Trophoblast cell (in vitro differentiated cells and primary cell): ENCODE results near the gene DNLZ.

Source experiments
- DNase-seq, 2 donors: peaks; one replicate each; pipeline ENCODE4 v3.0.0-alpha.2; 2016
- H2AFZ ChIP-seq: 2 replicates; pipeline ENCODE4 v1.6.1; 2013; ENCODE audit warnings: low read length, moderate library complexity, mild to moderate bottlenecking; ENCODE audit not compliant: insufficient read depth, poor library complexity
- H2AK5ac ChIP-seq: 2 replicates; pipeline ENCODE4 v1.6.1; 2013; ENCODE audit warnings: mild to moderate bottlenecking, low read length
- H2BK120ac ChIP-seq: 2 replicates; pipeline ENCODE4 v1.6.1; 2013; ENCODE audit warnings: low read length, mild to moderate bottlenecking, moderate library complexity; ENCODE audit not compliant: insufficient read depth, poor library complexity
- H2BK12ac ChIP-seq: 2 replicates; pipeline ENCODE4 v1.6.1; 2013; ENCODE audit warnings: mild to moderate bottlenecking, low read length, moderate library complexity
- H2BK5ac ChIP-seq: 2 replicates; pipeline ENCODE4 v1.6.1; 2013; ENCODE audit warnings: low read length, low read depth, moderate library complexity, mild to moderate bottlenecking; ENCODE audit not compliant: poor library complexity
- H3K14ac ChIP-seq: 2 replicates; pipeline ENCODE4 v1.6.1; 2013; ENCODE audit warnings: mild to moderate bottlenecking, low read length
- H3K18ac ChIP-seq: 2 replicates; pipeline ENCODE4 v1.6.1; 2013; ENCODE audit warnings: mild to moderate bottlenecking, low read length
- H3K23ac ChIP-seq: 2 replicates; pipeline ENCODE4 v1.6.1; 2013; ENCODE audit warnings: low read length
- H3K27ac ChIP-seq: 2 replicates; pipeline ENCODE4 v1.5.1; 2013; ENCODE audit warnings: low read depth, mild to moderate bottlenecking, inconsistent platforms, low read length, moderate library complexity
- H3K27me3 ChIP-seq: 2 replicates; pipeline ENCODE4 v1.6.1; 2013; ENCODE audit warnings: inconsistent platforms, mild to moderate bottlenecking, low read length, moderate library complexity; ENCODE audit not compliant: insufficient read depth
- H3K36me3 ChIP-seq, 2 experiments: 1 replicate in 1 of 2; 2 replicates in 1 of 2; pipeline ENCODE4 v1.6.1; 2013; ENCODE audit warnings: low read length in 2 of 2, mild to moderate bottlenecking in 2 of 2, moderate library complexity in 1 of 2; ENCODE audit not compliant: insufficient read depth in 2 of 2, control insufficient read depth in 1 of 2
- H3K4ac ChIP-seq: 2 replicates; pipeline ENCODE4 v1.6.1; 2013; ENCODE audit warnings: low read depth, mild to moderate bottlenecking, low read length, moderate library complexity
- H3K4me1 ChIP-seq, 2 experiments: 1 replicate in 1 of 2; 2 replicates in 1 of 2; pipeline ENCODE4 v1.6.1; 2013; ENCODE audit warnings: low read length in 2 of 2, mild to moderate bottlenecking in 2 of 2, moderate library complexity in 1 of 2; ENCODE audit not compliant: insufficient read depth in 2 of 2, control insufficient read depth in 1 of 2
- H3K4me2 ChIP-seq: 2 replicates; pipeline ENCODE4 v1.6.1; 2013; ENCODE audit warnings: inconsistent platforms, mild to moderate bottlenecking, low read length, moderate library complexity
- H3K4me3 ChIP-seq: 2 replicates; pipeline ENCODE4 v1.5.1; 2013; ENCODE audit warnings: mild to moderate bottlenecking, low read depth, low read length, inconsistent platforms
- H3K79me1 ChIP-seq: one replicate; pipeline ENCODE4 v1.6.1; 2013; ENCODE audit warnings: low read length
- H3K79me2 ChIP-seq: 2 replicates; pipeline ENCODE4 v1.6.1; 2013; ENCODE audit warnings: low read length, mild to moderate bottlenecking; ENCODE audit not compliant: control insufficient read depth, insufficient read depth, poor library complexity
- H3K9ac ChIP-seq: 2 replicates; pipeline ENCODE4 v1.6.1; 2013; ENCODE audit warnings: mild to moderate bottlenecking, low read length
- H3K9me3 ChIP-seq: 2 replicates; pipeline ENCODE4 v1.6.1; 2013; ENCODE audit warnings: low read depth, mild to moderate bottlenecking, control low read depth, inconsistent platforms, low read length; ENCODE audit not compliant: insufficient read depth
- H4K12ac ChIP-seq: 2 replicates; pipeline ENCODE4 v1.6.1; 2013; ENCODE audit warnings: low read depth, mild to moderate bottlenecking, low read length, moderate library complexity
- H4K8ac ChIP-seq: 2 replicates; pipeline ENCODE4 v1.6.1; 2013; ENCODE audit warnings: low read depth, mild to moderate bottlenecking, low read length, moderate library complexity
- H4K91ac ChIP-seq: one replicate; pipeline ENCODE4 v1.6.1; 2013; ENCODE audit warnings: low read depth, mild to moderate bottlenecking, low read length, moderate library complexity
- WGBS: extraction: QIAGEN DNeasy Blood & Tissue Kit; methylation state at CpG from one replicate; pipeline ENCODE4 v1.1.7; 2013; ENCODE audit warnings: missing lambda C conversion rate; ENCODE audit not compliant: insufficient read length, insufficient coverage; ENCODE audit errors: extremely low coverage; 5-methylcytosine and 5-hydroxymethylcytosine counted together

The DNLZ gene

DNA sequence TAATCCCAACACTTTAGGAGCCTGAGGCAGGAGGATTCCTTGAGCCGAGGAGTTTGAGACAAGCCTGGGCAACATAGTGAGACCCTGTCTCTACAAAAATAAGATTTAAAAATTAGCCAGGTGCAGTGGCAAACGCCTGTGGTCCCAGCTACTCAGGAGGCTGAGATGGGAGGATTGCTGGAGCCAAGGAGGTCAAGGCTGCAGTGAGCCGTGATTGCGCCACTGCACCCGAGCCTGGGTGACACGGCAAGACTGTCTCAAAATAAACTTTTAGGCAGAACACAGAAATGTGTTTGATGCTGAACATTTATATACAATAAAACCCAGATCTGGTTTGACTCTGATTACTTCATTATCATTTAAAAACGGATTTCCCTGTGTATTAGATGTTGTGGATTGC is 41.9 kb upstream of the DNLZ start:
- Histone ChIP-seq H3K4me2 (no peak overlapping the region), H3K18ac (no peak overlapping the region), H3K27ac (no peak overlapping the region), H3K4ac (no peak overlapping the region), H2BK5ac (no peak overlapping the region), H3K9me3 (no peaks in the 10 kb centered on the region), H3K36me3 (peaks cover 40 to 43% of the 10 kb centered on the region in 2 experiments), H3K4me3 (no peak overlapping the region), H3K4me1 (peaks cover 20 to 22% of the 10 kb centered on the region in 2 experiments), H4K91ac (no peak overlapping the region), H3K23ac (no peak overlapping the region), H2AFZ (no peak overlapping the region), H3K27me3 (no peaks in the 10 kb centered on the region), H2BK120ac (no peak overlapping the region), H2AK5ac (no peak overlapping the region), H3K79me2 (peaks cover 7% of the 10 kb centered on the region), H2BK12ac (no peak overlapping the region), H3K79me1 (peaks cover 9% of the 10 kb centered on the region), H4K12ac (no peak overlapping the region), H3K9ac (no peak overlapping the region), H3K14ac (no peak overlapping the region), H4K8ac (no peak overlapping the region)
- WGBS: no CpG with 5 or more reads among the region's 7 CpGs
- DNase-seq: no peak

DNA sequence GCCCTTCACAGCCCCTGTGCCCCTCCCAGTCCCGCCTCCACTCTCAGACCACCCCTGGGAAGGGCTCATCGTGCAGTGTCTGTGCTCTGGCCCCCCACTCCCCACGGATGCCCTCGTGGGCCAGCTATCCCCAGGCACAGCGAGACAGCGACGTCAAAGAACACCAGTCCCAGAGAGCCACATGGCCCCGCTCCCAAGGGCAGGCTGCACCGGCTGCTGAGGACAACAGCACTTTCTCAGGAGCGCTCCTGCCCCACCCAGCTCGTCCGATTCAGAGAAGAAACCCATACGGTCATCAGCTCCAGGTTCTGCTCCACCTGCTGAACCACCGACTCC is 41.2 kb upstream of the DNLZ start:
- no peak overlapping the region for H3K18ac ChIP-seq
- H3K27ac ChIP-seq: no peak overlapping the region
- no peak overlapping the region for H3K4ac ChIP-seq
- H3K23ac ChIP-seq: no peak overlapping the region
- H3K4me1 ChIP-seq: peaks cover 21 to 23% of the 10 kb centered on the region in 2 experiments
- H3K4me3 ChIP-seq: no peak overlapping the region
- no peak overlapping the region for H2AK5ac ChIP-seq
- H3K14ac ChIP-seq: no peak overlapping the region
- no peak overlapping the region for H4K8ac ChIP-seq
- no CpG with 5 or more reads among the region's 14 CpGs for WGBS
- H3K9ac ChIP-seq: no peak overlapping the region
- H3K79me2 ChIP-seq: peaks cover 4% of the 10 kb centered on the region
- no peak overlapping the region for H4K91ac ChIP-seq
- H3K9me3 ChIP-seq: no peaks in the 10 kb centered on the region
- H4K12ac ChIP-seq: no peak overlapping the region
- no peak overlapping the region for H2BK120ac ChIP-seq
- no peaks in the 10 kb centered on the region for H3K27me3 ChIP-seq
- H2BK5ac ChIP-seq: no peak overlapping the region
- no peak for DNase-seq
- H2AFZ ChIP-seq: no peak overlapping the region
- H3K36me3 ChIP-seq: peaks cover 40 to 43% of the 10 kb centered on the region in 2 experiments
- no peak overlapping the region for H3K4me2 ChIP-seq
- H2BK12ac ChIP-seq: no peak overlapping the region
- peaks cover 5% of the 10 kb centered on the region for H3K79me1 ChIP-seq

DNA sequence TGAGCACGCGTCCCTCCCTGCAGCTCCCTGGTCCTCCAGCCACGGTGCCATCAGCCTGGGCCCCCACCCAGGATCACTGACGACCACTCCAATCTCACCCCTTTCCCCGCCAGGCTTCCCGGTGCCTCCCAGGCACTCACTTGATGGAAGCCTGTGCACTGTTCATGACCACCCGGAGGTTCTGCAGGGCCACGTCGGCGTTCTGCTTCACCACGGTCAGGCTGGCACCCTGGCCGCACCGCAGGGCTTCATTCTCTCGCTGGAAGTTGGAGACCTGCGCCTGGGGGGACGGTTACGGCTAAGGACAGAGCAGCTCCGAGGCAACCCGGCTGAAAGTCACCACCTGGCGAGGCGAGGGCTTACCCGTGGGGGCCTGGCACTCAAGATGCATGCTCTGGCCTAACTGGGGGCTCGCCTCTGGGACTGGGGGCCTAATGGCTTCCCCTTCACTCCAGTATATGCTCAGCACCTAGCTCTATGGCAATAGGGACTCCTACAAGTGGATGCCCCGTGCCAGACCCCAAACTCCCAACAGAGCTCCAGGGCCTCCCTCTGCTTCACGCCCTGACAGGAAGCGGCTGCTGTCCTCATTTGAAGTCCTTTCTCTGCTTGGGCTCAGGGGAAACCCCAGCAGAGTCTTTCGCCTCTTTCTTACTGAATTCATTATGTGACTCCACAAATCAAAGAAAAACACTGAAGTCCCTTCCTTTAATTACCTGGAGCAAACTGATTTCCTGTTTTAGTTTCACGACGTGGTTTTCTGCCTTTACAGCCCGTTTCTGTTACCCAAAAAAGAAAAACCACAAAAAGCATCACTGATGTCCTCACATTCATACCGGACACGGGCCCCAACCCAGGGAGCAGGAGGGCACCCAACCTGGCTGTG is 40.6 kb upstream of the DNLZ start:
- no peak for DNase-seq
- Histone ChIP-seq H2BK12ac (no peak overlapping the region), H2BK120ac (no peak overlapping the region), H2AFZ (no peak overlapping the region), H3K4me2 (no peak overlapping the region), H3K14ac (no peak overlapping the region), H3K9ac (no peak overlapping the region), H3K79me2 (peaks cover 8% of the 10 kb centered on the region), H3K23ac (no peak overlapping the region), H4K12ac (no peak overlapping the region), H2AK5ac (no peak overlapping the region), H3K79me1 (peaks cover 5% of the 10 kb centered on the region), H3K27me3 (no peaks in the 10 kb centered on the region), H3K9me3 (no peaks in the 10 kb centered on the region), H3K4me3 (no peak overlapping the region), H3K36me3 (peaks cover 40 to 43% of the 10 kb centered on the region in 2 experiments), H3K27ac (no peak overlapping the region), H3K4me1 (peaks cover 16 to 21% of the 10 kb centered on the region in 2 experiments), H2BK5ac (no peak overlapping the region), H4K8ac (no peak overlapping the region), H3K4ac (no peak overlapping the region), H3K18ac (no peak overlapping the region), H4K91ac (no peak overlapping the region)
- no CpG with 5 or more reads among the region's 32 CpGs for WGBS

DNA sequence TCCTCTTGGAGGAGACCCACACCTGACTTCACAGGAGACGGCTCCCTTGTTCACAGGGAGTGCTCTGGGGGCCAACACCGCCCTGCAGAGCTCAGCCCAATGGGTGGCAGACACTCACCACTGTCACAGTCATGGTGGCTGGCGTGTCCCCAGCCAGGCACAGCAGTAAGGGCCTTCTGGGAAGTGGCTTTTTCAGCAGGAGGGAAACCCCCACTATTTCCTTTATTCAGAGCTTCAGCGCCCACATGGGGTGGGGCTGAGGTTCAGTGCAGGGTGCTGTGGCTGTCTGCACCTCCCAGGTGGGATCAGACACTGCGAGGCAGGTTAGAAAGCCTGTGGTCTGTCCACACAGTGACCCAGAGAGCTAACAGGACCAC is 40.0 kb upstream of the DNLZ start:
- Histone ChIP-seq H3K23ac (no peak overlapping the region), H2BK120ac (no peak overlapping the region), H4K8ac (no peak overlapping the region), H3K36me3 (peaks cover 43 to 46% of the 10 kb centered on the region in 2 experiments), H3K14ac (no peak overlapping the region), H3K9me3 (no peaks in the 10 kb centered on the region), H2BK12ac (no peak overlapping the region), H3K27ac (no peak overlapping the region), H3K18ac (no peak overlapping the region), H2AFZ (no peak overlapping the region), H3K4me3 (no peak overlapping the region), H2AK5ac (no peak overlapping the region), H4K91ac (no peak overlapping the region), H3K9ac (no peak overlapping the region), H4K12ac (no peak overlapping the region), H3K4ac (no peak overlapping the region), H3K79me2 (peaks cover 9% of the 10 kb centered on the region), H2BK5ac (no peak overlapping the region), H3K27me3 (no peaks in the 10 kb centered on the region), H3K4me2 (no peak overlapping the region), H3K4me1 (peaks cover 16 to 28% of the 10 kb centered on the region in 2 experiments), H3K79me1 (peaks cover 5% of the 10 kb centered on the region)
- WGBS: no CpG with 5 or more reads among the region's 5 CpGs
- DNase-seq: no peak
